ENCODE measurements around the gene DVL2.
A peak's percentile ranks its signal among the peaks of the same experiment; 100 is the strongest.

Gene DVL2

GRCh38 chr17:7237266-7237760, 3.0 kb upstream of the DVL2 start:
- no peak for DNase-seq

GRCh38 chr17:7236808-7237207, 2.5 kb upstream of the DVL2 start:
- DNase-seq = no peak

- no peak for DNase-seq
Observed at GRCh38 chr17:7235693-7236665, 1.7 kb upstream of the DVL2 start.

- DNase-seq = no peak
Observed at GRCh38 chr17:7233701-7234082, 625 bp downstream of the DVL2 start.

- no peak for DNase-seq
Observed at GRCh38 chr17:7232114-7232513, 2.2 kb downstream of the DVL2 start.

- no peak for DNase-seq
Observed at GRCh38 chr17:7229504-7229903, 4.8 kb downstream of the DVL2 start.

GRCh38 chr17:7228920-7229319, 5.4 kb downstream of the DVL2 start:
- no peak for DNase-seq

GRCh38 chr17:7226721-7227710, 7.3 kb downstream of the DVL2 start:
- DNase-seq = no peak

GRCh38 chr17:7225711-7226331, 8.5 kb downstream of the DVL2 start:
- DNase-seq = no peak

- DNase-seq = no peak
Observed at GRCh38 chr17:7224661-7225111, 9.6 kb downstream of the DVL2 start.

GRCh38 chr17:7224110-7224509, 10.2 kb downstream of the DVL2 start:
- no peak for DNase-seq

- no peak for DNase-seq
Observed at GRCh38 chr17:7223375-7223774, 10.9 kb downstream of the DVL2 start.

- DNase-seq = no peak
Observed at GRCh38 chr17:7222972-7223292, 11.4 kb downstream of the DVL2 start.

- no peak for DNase-seq
Observed at GRCh38 chr17:7222093-7222971, 12.0 kb downstream of the DVL2 start.

- no peak for DNase-seq
Observed at GRCh38 chr17:7221278-7222092, 12.8 kb downstream of the DVL2 start.

GRCh38 chr17:7220593-7221277, 13.6 kb downstream of the DVL2 start:
- no peak for DNase-seq

- DNase-seq = peak; percentile 61
Observed at GRCh38 chr17:7219812-7220592, 14.3 kb downstream of the DVL2 start, which contains the start of the genes ACADVL and DLG4. Gene ACADVL (plus strand): TSS chr17:7219938. CDS start chr17:7219985, 47 bp downstream. Gene DLG4 (minus strand): TSS chr17:7219836.

GRCh38 chr17:7219229-7219811, 15.0 kb downstream of the DVL2 start:
- no peak for DNase-seq

- DNase-seq = no peak
Observed at GRCh38 chr17:7218758-7219157, 15.6 kb downstream of the DVL2 start.
